HG02759 (cell line): ENCODE data around the gene STPG4.

Experiments
- ATAC-seq: cut with Tn5 transposase; IDR thresholded peaks from one replicate; pipeline ENCODE4 v1.9.1; 2021; ENCODE audit warnings: mild to moderate bottlenecking, moderate library complexity; ENCODE audit not compliant: unreplicated experiment

Gene STPG4

GRCh38 chr2:47056868-47057686 is 98.0 kb downstream of the STPG4 start:
- peak; percentile 65 for ATAC-seq

GRCh38 chr2:47056374-47056773 is 98.7 kb downstream of the STPG4 start:
- ATAC-seq = no peak

DNA sequence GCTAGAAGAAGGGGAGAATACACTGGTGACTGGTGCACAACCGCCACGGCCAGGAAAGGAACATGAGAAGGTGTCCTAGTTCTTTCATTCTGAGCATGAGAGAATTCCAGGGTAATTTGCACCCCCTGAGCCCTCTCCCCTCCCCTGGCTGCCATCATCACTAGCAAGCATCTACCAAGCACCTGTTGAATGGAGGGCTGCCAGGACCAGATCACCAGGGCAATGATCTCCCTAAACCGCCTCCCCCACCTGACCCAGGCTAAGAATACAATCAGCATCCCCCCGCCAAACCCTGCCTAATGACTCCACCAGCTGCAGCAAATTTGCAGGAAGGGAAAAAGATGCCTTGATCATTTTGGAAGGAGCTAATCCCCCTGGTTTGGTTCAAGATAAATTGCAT is 100.2 kb downstream of the STPG4 start:
- no peak for ATAC-seq

- ATAC-seq = no peak
These were observed 101.0 kb downstream of the STPG4 start for GRCh38 chr2:47054036-47054555.

- no peak for ATAC-seq
These were observed 102.3 kb downstream of the STPG4 start for GRCh38 chr2:47052847-47053246.

GRCh38 chr2:47051562-47051961 is 103.5 kb downstream of the STPG4 start:
- no peak for ATAC-seq

DNA sequence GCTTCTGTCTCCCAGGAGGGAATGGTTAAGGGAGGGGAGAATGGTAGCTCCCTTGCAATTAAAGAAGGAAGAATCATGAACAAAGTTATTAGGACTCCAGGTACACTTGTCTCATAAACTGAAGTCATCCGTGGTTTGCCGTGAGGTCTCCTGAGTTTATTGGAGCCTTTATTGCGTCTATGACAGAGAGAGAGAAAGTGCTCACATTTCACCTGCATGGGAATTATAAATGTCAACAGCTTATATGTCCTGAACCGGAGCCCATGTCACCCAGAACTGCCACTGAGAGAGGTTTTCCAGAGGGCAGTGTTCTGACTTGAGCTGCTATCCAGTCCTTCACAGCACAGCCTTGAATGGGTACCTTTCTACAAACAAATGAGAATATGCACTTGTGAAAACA is 104.3 kb downstream of the STPG4 start:
- ATAC-seq = no peak

DNA sequence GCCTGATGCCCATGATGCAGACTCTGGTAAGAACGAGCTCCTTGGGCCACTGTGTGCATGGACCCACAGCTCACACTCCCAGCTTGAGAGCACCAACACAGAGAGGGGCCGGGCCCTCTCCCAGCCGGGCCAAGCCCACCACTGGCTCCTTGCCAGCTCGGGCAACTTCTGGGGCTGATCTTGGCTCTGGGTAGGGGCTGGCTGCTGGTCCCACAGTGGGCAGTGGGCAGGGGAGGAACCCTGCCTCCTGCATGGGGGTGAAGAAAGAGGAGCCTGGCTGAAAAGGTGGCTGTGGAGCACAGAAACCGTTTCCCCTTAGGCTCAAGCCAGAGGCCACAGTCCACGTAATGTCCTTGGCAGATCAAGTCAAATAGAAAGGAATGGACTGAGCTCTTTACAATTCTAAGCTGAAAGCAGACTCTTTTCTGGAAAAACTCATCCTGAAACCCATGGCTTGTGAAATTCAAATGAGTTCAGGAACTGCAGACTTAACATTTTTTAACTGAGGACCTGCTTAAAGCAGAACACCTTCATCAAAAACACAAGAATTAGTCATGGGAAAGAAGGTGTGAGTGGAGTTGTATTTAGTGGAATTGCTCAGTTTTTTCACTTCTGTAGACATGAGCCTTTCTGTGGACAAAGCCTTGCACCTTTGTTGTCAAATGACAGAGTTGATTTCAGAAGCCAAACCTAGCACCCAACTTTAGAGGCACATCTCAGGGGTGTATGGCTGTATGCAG is 104.9 kb downstream of the STPG4 start:
- no peak for ATAC-seq

- no peak for ATAC-seq
These were observed 105.6 kb downstream of the STPG4 start for GRCh38 chr2:47049502-47049901.

GRCh38 chr2:47048801-47049480 is 106.2 kb downstream of the STPG4 start:
- ATAC-seq = no peak

DNA sequence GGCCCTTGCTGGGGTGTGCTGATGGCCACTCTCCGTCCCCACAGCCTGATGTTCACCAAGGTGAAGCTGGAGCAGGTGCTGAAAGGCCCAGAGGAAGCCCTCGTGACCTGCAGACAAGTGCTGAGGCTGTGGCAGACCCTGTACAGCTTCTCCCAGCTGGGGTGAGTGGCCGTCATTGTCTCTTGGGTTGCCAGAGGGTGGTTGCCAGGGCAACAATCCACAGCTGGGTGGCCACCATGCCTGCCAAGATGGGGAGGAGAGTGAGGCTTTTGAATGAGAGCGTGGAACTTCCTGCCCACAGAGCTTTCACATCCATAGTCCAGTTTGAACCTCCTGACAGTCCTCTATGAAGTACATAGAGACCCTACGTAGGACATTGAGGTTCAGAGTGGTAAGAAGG is 108.8 kb downstream of the STPG4 start:
- ATAC-seq = no peak

GRCh38 chr2:47043891-47044239 is 111.2 kb downstream of the STPG4 start:
- ATAC-seq = no peak

DNA sequence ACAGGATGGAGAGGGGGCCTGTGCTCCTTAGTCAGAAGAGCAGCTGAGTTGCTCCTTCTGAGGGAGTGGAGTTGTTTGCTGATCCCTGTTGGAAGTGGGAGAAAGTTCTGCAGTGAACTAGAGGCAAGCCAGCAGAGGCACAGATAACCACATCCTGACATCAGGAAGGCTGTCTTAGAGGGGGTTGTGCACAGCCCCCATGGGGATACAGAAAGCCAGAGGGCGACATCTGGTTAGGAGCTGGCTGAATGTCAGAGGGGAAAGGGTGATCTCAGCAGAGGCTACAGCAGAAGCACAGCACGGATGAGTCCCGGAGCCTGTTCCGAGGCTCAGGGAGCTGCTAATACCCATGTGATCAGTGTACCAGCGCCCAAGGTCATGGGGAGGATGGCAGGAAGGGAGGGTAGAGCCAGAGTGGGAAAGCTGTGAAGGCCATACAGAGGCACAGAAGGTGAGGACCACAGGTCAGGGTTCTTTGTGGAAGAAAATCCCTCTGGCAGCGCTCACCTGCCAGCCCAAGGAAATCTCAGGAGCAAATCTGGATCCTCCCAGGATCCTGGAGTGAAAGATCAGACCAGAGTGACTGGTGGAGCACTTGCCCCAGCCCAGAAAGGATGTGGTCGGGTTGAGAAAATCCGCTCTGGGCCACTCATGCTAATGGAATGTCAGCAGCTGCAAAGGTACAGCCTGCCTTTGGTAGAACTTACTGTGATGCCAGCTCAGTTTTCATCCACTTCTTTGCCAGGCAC is 111.8 kb downstream of the STPG4 start:
- ATAC-seq = no peak

DNA sequence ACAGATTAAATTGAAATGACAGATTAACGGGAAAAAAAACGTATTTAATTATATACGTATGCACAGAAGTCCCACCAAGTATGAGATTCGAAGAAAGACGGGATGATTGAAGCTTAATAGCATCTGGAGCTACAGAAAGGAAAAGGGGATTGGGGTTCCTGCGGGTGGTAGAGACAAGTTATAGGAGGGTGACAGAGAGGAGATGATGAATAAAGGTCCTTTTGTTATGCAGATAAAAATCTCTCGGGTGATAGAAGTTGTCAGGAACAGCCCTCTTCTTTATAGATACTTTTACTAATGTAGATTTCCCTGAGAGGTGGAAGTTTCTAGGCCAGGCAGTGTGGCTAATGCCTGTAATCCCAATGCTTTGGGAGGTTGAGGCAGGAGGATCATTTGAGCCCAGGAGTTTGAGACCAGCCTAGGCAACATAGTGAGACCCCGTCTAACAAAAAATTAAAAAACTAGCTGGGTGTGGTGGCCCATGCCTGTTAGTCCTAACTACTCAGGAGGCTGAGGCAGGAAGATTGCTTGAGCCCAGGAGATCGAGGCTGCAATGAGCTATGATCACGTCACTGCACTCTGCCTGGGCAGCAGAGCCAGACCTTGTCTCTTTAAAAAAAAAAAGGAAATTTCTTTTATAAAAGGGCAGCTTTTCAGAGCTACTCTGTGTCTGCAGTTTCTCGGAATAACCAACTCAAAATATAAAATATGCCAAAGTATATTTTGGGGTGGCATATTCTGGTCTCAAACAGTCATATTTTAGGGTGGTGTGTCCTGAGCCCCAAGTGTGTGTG is 113.0 kb downstream of the STPG4 start:
- ATAC-seq = no peak

DNA sequence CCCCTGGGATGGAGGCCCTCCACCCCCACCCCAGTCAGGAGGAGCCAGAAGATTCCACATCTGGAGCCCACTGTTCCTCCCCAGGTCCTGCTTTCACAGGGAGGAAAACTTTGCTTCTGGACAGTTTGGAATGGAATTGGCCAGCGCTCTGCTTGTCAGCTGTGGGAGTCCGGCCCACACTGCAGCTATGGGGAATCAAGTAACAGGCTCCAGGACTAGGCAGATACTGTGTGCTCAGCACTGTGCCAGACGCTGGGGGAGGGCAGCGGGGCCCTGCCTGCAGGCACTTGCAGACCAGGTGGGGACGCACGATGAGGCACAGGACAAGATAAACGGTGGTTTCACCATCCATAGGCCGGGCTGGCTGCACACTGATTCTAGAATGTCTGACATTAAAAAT is 114.0 kb downstream of the STPG4 start:
- ATAC-seq = no peak

GRCh38 chr2:47040651-47041050 is 114.5 kb downstream of the STPG4 start:
- no peak for ATAC-seq

DNA sequence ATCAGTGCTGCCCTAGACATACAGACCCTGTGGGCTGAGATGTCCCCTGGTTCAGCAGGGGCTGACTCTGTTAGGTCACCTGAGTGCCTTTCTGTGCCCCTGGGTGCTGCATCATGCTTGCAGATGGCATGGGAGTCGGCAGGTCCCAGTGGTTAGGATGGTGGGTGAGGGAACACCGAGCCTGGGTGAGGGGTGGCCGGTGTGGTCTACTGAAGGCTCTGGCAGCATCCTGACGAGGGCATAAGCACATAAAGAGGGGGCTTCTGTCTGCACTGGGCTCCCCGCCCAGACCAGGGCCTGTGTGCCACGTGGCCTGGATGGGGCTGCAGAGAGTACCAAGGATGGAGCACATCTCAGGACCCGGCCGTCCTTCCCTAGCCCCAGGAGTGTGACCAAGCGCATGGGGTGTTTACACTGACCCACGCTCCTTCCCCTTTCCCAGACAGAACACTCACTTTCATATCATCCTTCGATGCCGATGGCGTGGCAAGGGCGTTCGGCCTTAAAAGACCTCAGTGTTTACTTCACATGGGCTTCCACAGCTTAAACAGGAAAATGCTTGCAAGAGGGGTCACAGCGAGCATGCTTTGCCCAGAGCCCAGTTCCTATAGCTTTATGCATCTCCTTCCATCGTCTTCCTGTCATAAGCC is 115.1 kb downstream of the STPG4 start:
- ATAC-seq = no peak

DNA sequence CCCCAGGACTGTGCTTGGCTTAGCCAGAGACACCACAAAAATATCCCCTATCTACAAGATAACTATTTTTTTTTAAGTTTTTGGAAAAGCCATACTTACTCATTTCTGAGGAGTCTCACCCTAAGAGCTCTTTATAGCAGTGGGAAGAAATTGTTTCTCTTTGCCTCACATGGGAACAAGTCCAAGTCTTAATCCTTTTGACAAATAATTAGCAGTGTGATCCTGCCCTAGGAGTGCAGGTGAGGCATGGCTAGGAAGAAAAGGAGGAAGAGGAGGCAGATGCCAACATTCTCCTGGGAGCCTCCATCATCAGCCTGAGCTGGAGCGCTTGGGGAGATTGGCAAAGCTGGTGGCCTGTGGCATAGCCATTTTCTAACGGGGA is 115.6 kb downstream of the STPG4 start:
- no peak for ATAC-seq

DNA sequence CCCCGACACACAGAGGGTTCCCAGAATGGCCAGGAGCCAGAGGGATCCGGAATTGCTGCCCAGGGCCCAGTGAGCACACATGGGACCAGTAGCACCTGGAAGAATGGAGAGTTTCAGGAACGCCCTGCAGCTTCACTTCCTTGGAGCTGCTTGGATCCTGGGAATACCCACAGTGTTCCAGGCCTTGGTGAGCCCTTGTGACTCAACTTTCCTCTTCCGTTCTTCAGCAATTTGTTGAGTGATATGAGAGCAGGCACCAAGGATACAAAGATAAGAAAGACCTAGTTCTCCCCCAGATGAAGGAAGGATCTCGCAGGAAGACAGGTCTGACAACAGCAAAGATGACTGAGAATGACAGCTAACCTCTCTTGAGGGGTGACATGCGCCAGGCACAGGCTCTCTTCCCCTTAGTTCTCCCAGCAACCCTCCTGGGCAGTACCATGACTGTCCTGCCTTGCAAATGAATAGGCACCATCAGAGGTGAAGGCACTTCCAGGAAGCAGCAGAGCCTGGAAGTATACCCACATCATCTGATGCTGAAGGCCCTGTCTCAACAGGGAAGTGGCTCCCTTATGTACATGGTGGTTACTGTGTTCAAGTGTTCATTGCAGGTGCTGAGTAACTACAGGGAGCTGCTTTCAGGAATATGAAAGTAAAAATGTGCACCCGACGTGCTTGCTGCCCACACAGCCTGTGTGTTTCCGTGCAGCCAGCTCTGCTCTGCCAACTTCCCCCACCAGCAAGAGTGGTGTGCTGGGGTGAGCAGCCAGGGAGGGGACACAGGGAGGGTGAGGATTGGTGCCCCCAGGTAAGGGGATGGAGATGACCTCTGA is 116.2 kb downstream of the STPG4 start:
- ATAC-seq = peak; percentile 54
